ENCODE data around the gene DPP6. TPM values are rescaled to one million over a fixed set of nuclear protein-coding genes. Genes with fewer than 3 reads are reported as not detected.

DPP6 gene
- total RNA-seq, 3 donors from 2014 or later (not counting 1 experiment from before 2014, with no cell fraction given): not detected

- WGBS (ENCODE audit: insufficient coverage): 61% methylated on average over 2 of the region's 3 CpGs
- Mint-ChIP-seq H3K4me1 (no peaks in the 10 kb centered on the region), H3K9me3 (peaks cover 7 to 8% of the 10 kb centered on the region in 2 donors), H3K36me3 (no peaks in the 10 kb centered on the region), H3K27me3 (ENCODE audit: low read depth in 2 of 2) (no peaks in the 10 kb centered on the region), H3K4me3 (no peak overlapping the region), H3K27ac (no peak overlapping the region)
- no peak overlapping the region for H3K27ac ChIP-seq (ENCODE audit: low read length)
- intact Hi-C loops (cut with micrococcal nuclease): no loop called here
- no peaks in the 10 kb centered on the region for H3K4me1 ChIP-seq (ENCODE audit: control insufficient read depth, insufficient read depth, low read length)
- DNase-seq: no peak
- no peak overlapping the region for H3K4me3 ChIP-seq (ENCODE audit: low read length)
- no peaks in the 10 kb centered on the region for H3K36me3 ChIP-seq (ENCODE audit: control insufficient read depth, insufficient read depth, low read length)
- ATAC-seq: no peak
- no peaks in the 10 kb centered on the region for H3K27me3 ChIP-seq (ENCODE audit: control insufficient read depth, insufficient read depth, low read length)
- TF ChIP-seq CTCF (IDR thresholded peaks at IDR 0.05): no peak
- H3K9me3 ChIP-seq (ENCODE audit: control insufficient read depth, insufficient read depth, low read length): no peaks in the 10 kb centered on the region
Observed at GRCh38 chr7:154186811-154187210, 134.6 kb downstream of the DPP6 start.

- intact Hi-C loops (cut with micrococcal nuclease): no loop called here
- no CpG with 5 or more reads among the region's 2 CpGs for WGBS (ENCODE audit: insufficient coverage)
- no peak for TF ChIP-seq CTCF (IDR thresholded peaks at IDR 0.05)
- H3K4me3 ChIP-seq (ENCODE audit: low read length): no peak overlapping the region
- H3K27ac Mint-ChIP-seq: no peak overlapping the region
- H3K9me3 ChIP-seq (ENCODE audit: control insufficient read depth, insufficient read depth, low read length): no peaks in the 10 kb centered on the region
- DNase-seq (no peak), ATAC-seq (no peak)
- H3K4me1 Mint-ChIP-seq: no peaks in the 10 kb centered on the region
- H3K4me3 Mint-ChIP-seq: no peak overlapping the region
- no peaks in the 10 kb centered on the region for H3K27me3 Mint-ChIP-seq (ENCODE audit: low read depth in 2 of 2)
- no peaks in the 10 kb centered on the region for H3K27me3 ChIP-seq (ENCODE audit: control insufficient read depth, insufficient read depth, low read length)
- no peak overlapping the region for H3K27ac ChIP-seq (ENCODE audit: low read length)
- H3K9me3 Mint-ChIP-seq: peaks cover 5 to 8% of the 10 kb centered on the region in 2 donors
- no peaks in the 10 kb centered on the region for H3K36me3 ChIP-seq (ENCODE audit: control insufficient read depth, insufficient read depth, low read length)
- no peaks in the 10 kb centered on the region for H3K4me1 ChIP-seq (ENCODE audit: control insufficient read depth, insufficient read depth, low read length)
- no peaks in the 10 kb centered on the region for H3K36me3 Mint-ChIP-seq
Observed at GRCh38 chr7:154188330-154188729, 136.1 kb downstream of the DPP6 start.

GRCh38 chr7:154195266-154195665, 143.1 kb downstream of the DPP6 start:
- ATAC-seq: no peak
- Mint-ChIP-seq H3K27ac (no peak overlapping the region), H3K9me3 (peaks cover 12 to 19% of the 10 kb centered on the region in 2 donors), H3K36me3 (peaks cover 13% of the 10 kb centered on the region), H3K4me3 (no peak overlapping the region), H3K4me1 (no peaks in the 10 kb centered on the region), H3K27me3 (ENCODE audit: low read depth in 2 of 2) (no peaks in the 10 kb centered on the region)
- Histone ChIP-seq H3K27ac (ENCODE audit: low read length) (no peak overlapping the region), H3K36me3 (ENCODE audit: control insufficient read depth, insufficient read depth, low read length) (no peaks in the 10 kb centered on the region), H3K4me1 (ENCODE audit: control insufficient read depth, insufficient read depth, low read length) (no peaks in the 10 kb centered on the region), H3K9me3 (ENCODE audit: control insufficient read depth, insufficient read depth, low read length) (peaks cover 4% of the 10 kb centered on the region), H3K27me3 (ENCODE audit: control insufficient read depth, insufficient read depth, low read length) (no peaks in the 10 kb centered on the region), H3K4me3 (ENCODE audit: low read length) (no peak overlapping the region)
- no peak for DNase-seq
- intact Hi-C loops (cut with micrococcal nuclease): no loop called here
- WGBS (ENCODE audit: insufficient coverage): 93% methylated on average over 7 of the region's 7 CpGs
- TF ChIP-seq CTCF (IDR thresholded peaks at IDR 0.05): no peak

GRCh38 chr7:154198481-154198880, 146.3 kb downstream of the DPP6 start:
- Mint-ChIP-seq H3K36me3 (peaks cover 13% of the 10 kb centered on the region), H3K27ac (no peak overlapping the region), H3K27me3 (ENCODE audit: low read depth in 2 of 2) (no peaks in the 10 kb centered on the region), H3K4me3 (no peak overlapping the region), H3K9me3 (peaks cover 14% of the 10 kb centered on the region in 2 donors), H3K4me1 (no peaks in the 10 kb centered on the region)
- intact Hi-C loops (cut with micrococcal nuclease): no loop called here
- no peak for DNase-seq
- ATAC-seq: no peak
- Histone ChIP-seq H3K27ac (ENCODE audit: low read length) (no peak overlapping the region), H3K4me1 (ENCODE audit: control insufficient read depth, insufficient read depth, low read length) (no peaks in the 10 kb centered on the region), H3K36me3 (ENCODE audit: control insufficient read depth, insufficient read depth, low read length) (no peaks in the 10 kb centered on the region), H3K9me3 (ENCODE audit: control insufficient read depth, insufficient read depth, low read length) (peaks cover 4% of the 10 kb centered on the region), H3K4me3 (ENCODE audit: low read length) (no peak overlapping the region), H3K27me3 (ENCODE audit: control insufficient read depth, insufficient read depth, low read length) (no peaks in the 10 kb centered on the region)
- TF ChIP-seq CTCF (IDR thresholded peaks at IDR 0.05): no peak
- 92% methylated on average over 2 of the region's 6 CpGs for WGBS (ENCODE audit: insufficient coverage)

All from natural killer cell (primary cell).